Neuronal stem cell (in vitro differentiated cells): ENCODE measurements around the gene CAMTA1.
A peak's percentile ranks its signal among the peaks of the same experiment; 100 is the strongest.

Source experiments
- DNase-seq: peaks from one replicate; pipeline ENCODE4 v3.0.0-alpha.2; 2013; ENCODE audit warnings: low spot score
- H2AFZ ChIP-seq: one replicate; pipeline ENCODE4 v1.6.1; 2013; ENCODE audit warnings: mild to moderate bottlenecking, low read length, inconsistent platforms
- H2AK5ac ChIP-seq: 2 replicates; pipeline ENCODE4 v1.6.1; 2013; ENCODE audit warnings: low read depth, mild to moderate bottlenecking, inconsistent platforms, low read length, moderate library complexity, mixed read lengths
- H2BK120ac ChIP-seq: 2 replicates; pipeline ENCODE4 v1.6.1; 2013; ENCODE audit warnings: low read depth, mild to moderate bottlenecking, inconsistent platforms, low read length, moderate library complexity, mixed read lengths
- H2BK12ac ChIP-seq: one replicate; pipeline ENCODE4 v1.6.1; 2013; ENCODE audit warnings: low read length, inconsistent platforms
- H2BK15ac ChIP-seq: 2 replicates; pipeline ENCODE4 v1.6.1; 2013; ENCODE audit warnings: mild to moderate bottlenecking, low read length, inconsistent platforms, mixed read lengths
- H2BK5ac ChIP-seq: one replicate; pipeline ENCODE4 v1.6.1; 2013; ENCODE audit warnings: inconsistent platforms, mild to moderate bottlenecking, low read length, moderate library complexity
- H3K14ac ChIP-seq: one replicate; pipeline ENCODE4 v1.6.1; 2013; ENCODE audit warnings: low read length, inconsistent platforms
- H3K18ac ChIP-seq: 2 replicates; pipeline ENCODE4 v1.6.1; 2013; ENCODE audit warnings: low read length, inconsistent platforms
- H3K23ac ChIP-seq: 2 replicates; pipeline ENCODE4 v1.6.1; 2013; ENCODE audit warnings: low read depth, mild to moderate bottlenecking, mixed read lengths, low read length, inconsistent platforms; ENCODE audit not compliant: poor library complexity
- H3K27ac ChIP-seq: replicated peaks from 3 replicates; pipeline ENCODE4 v1.5.1; 2013; ENCODE audit warnings: low read length, inconsistent platforms
- H3K27me3 ChIP-seq, 3 experiments: 2 replicates each; pipeline ENCODE4 v1.6.1; 2013; ENCODE audit warnings: low read length in 3 of 3, mild to moderate bottlenecking in 2 of 3, inconsistent platforms in 1 of 3, low read depth in 1 of 3, mixed read lengths in 1 of 3, moderate library complexity in 1 of 3; ENCODE audit not compliant: control insufficient read depth in 3 of 3, insufficient read depth in 3 of 3
- H3K36me3 ChIP-seq, 2 donors: replicated peaks in 1 of 2; 2 replicates each; pipeline ENCODE4 v1.6.1; 2013; ENCODE audit warnings: low read length in 2 of 2; ENCODE audit not compliant: control insufficient read depth in 2 of 2, insufficient read depth in 2 of 2
- H3K4ac ChIP-seq: 2 replicates; pipeline ENCODE4 v1.6.1; 2013; ENCODE audit warnings: inconsistent platforms, mild to moderate bottlenecking, low read length, moderate library complexity
- H3K4me1 ChIP-seq, 2 donors: 1 replicate in 1 of 2; 2 replicates in 1 of 2; pipeline ENCODE4 v1.6.1; 2013; ENCODE audit warnings: low read length in 2 of 2, low read depth in 1 of 2; ENCODE audit not compliant: control insufficient read depth in 2 of 2, insufficient read depth in 1 of 2
- H3K4me2 ChIP-seq: one replicate; pipeline ENCODE4 v1.6.1; 2013; ENCODE audit warnings: mild to moderate bottlenecking, low read length, inconsistent platforms; ENCODE audit not compliant: insufficient read depth, poor library complexity, severe bottlenecking
- H3K4me3 ChIP-seq, 2 donors: 2 replicates each; pipeline ENCODE4 v1.5.1; 2013; ENCODE audit warnings: low read length in 2 of 2, mild to moderate bottlenecking in 2 of 2, inconsistent platforms in 1 of 2, moderate library complexity in 1 of 2
- H3K79me1 ChIP-seq: one replicate; pipeline ENCODE4 v1.6.1; 2013; ENCODE audit warnings: low read depth, mild to moderate bottlenecking, inconsistent platforms, low read length, moderate library complexity
- H3K9ac ChIP-seq: one replicate; pipeline ENCODE4 v1.6.1; 2013; ENCODE audit warnings: mild to moderate bottlenecking, low read depth, low read length, inconsistent platforms; ENCODE audit not compliant: poor library complexity
- H3K9me3 ChIP-seq, 2 donors: replicated peaks in 1 of 2; 2 replicates each; pipeline versions ENCODE3 to v1.6.1; 2013; ENCODE audit warnings: low read length in 2 of 2, mild to moderate bottlenecking in 2 of 2, inconsistent platforms in 1 of 2, low read depth in 1 of 2, mixed read lengths in 1 of 2, moderate library complexity in 1 of 2; ENCODE audit not compliant: control insufficient read depth in 2 of 2, insufficient read depth in 1 of 2
- H4K8ac ChIP-seq: one replicate; pipeline ENCODE4 v1.6.1; 2013; ENCODE audit warnings: low read depth, mild to moderate bottlenecking, inconsistent platforms, low read length, moderate library complexity
- H4K91ac ChIP-seq: one replicate; pipeline ENCODE4 v1.6.1; 2013; ENCODE audit warnings: low read length, low read depth, mild to moderate bottlenecking, inconsistent platforms; ENCODE audit not compliant: poor library complexity
- WGBS, 2 donors: extraction: QIAGEN DNeasy Blood & Tissue Kit; methylation state at CpG; one replicate each; pipeline ENCODE4 v1.1.7; 2013; ENCODE audit warnings: missing lambda C conversion rate in 2 of 2, mixed read lengths in 1 of 2; ENCODE audit not compliant: insufficient read length in 2 of 2, insufficient replicate concordance in 1 of 2; ENCODE audit errors: extremely low coverage in 2 of 2; 5-methylcytosine and 5-hydroxymethylcytosine counted together

Gene CAMTA1

GRCh38 chr1:7425771-7426170 is 640.5 kb downstream of the CAMTA1 start:
- Histone ChIP-seq H2BK15ac (no peak overlapping the region), H3K79me1 (no peaks in the 10 kb centered on the region), H3K4me2 (no peak overlapping the region), H3K4ac (no peak overlapping the region), H3K27me3 (no peaks in the 10 kb centered on the region), H2BK5ac (no peak overlapping the region), H3K23ac (peak overlapping the region; percentile 52), H4K8ac (no peak overlapping the region), H2AFZ (no peak overlapping the region), H3K18ac (no peak overlapping the region), H3K9me3 (no peaks in the 10 kb centered on the region), H3K4me1 (peaks cover 0 to 2% of the 10 kb centered on the region in 2 donors), H2BK12ac (no peak overlapping the region), H3K27ac (no peak overlapping the region), H3K4me3 (no peak overlapping the region), H2BK120ac (no peak overlapping the region), H2AK5ac (no peak overlapping the region), H3K9ac (no peak overlapping the region), H4K91ac (no peak overlapping the region), H3K14ac (no peak overlapping the region), H3K36me3 (no peaks in the 10 kb centered on the region)
- no peak for DNase-seq
- WGBS, 2 donors, result no CpG with 5 or more reads among the region's 3 CpGs

GRCh38 chr1:7426780-7427604 is 641.7 kb downstream of the CAMTA1 start:
- no peak for DNase-seq
- no peak overlapping the region for H2BK12ac ChIP-seq
- H3K14ac ChIP-seq, result no peak overlapping the region
- H3K36me3 ChIP-seq, result no peaks in the 10 kb centered on the region
- no peak overlapping the region for H2BK15ac ChIP-seq
- no peak overlapping the region for H2BK120ac ChIP-seq
- no peak overlapping the region for H3K23ac ChIP-seq
- peaks cover 0 to 2% of the 10 kb centered on the region in 2 donors for H3K4me1 ChIP-seq
- H4K8ac ChIP-seq, result no peak overlapping the region
- no peaks in the 10 kb centered on the region for H3K9me3 ChIP-seq
- no peak overlapping the region for H4K91ac ChIP-seq
- no peak overlapping the region for H2BK5ac ChIP-seq
- no peak overlapping the region for H2AFZ ChIP-seq
- H3K27ac ChIP-seq, result no peak overlapping the region
- no peak overlapping the region for H3K9ac ChIP-seq
- H3K79me1 ChIP-seq, result no peaks in the 10 kb centered on the region
- H3K18ac ChIP-seq, result no peak overlapping the region
- no peak overlapping the region for H3K4me3 ChIP-seq
- H3K4me2 ChIP-seq, result no peak overlapping the region
- H3K27me3 ChIP-seq, result no peaks in the 10 kb centered on the region
- no peak overlapping the region for H3K4ac ChIP-seq
- WGBS, 2 donors, result no CpG with 5 or more reads among the region's 17 CpGs
- H2AK5ac ChIP-seq, result no peak overlapping the region

GRCh38 chr1:7427605-7428300 is 642.5 kb downstream of the CAMTA1 start:
- H2AK5ac ChIP-seq, result no peak overlapping the region
- H3K14ac ChIP-seq, result no peak overlapping the region
- H4K91ac ChIP-seq, result no peak overlapping the region
- no peak overlapping the region for H3K23ac ChIP-seq
- H2BK12ac ChIP-seq, result no peak overlapping the region
- H3K27me3 ChIP-seq, result no peaks in the 10 kb centered on the region
- no peaks in the 10 kb centered on the region for H3K9me3 ChIP-seq
- H3K4me3 ChIP-seq, result no peak overlapping the region
- no peak overlapping the region for H3K9ac ChIP-seq
- no peak overlapping the region for H3K27ac ChIP-seq
- no peaks in the 10 kb centered on the region for H3K79me1 ChIP-seq
- DNase-seq, result no peak
- H3K4ac ChIP-seq, result no peak overlapping the region
- H2BK5ac ChIP-seq, result no peak overlapping the region
- no peak overlapping the region for H2BK15ac ChIP-seq
- no peak overlapping the region for H2AFZ ChIP-seq
- H3K18ac ChIP-seq, result no peak overlapping the region
- H2BK120ac ChIP-seq, result no peak overlapping the region
- WGBS, 2 donors, result no CpG with 5 or more reads among the region's 17 CpGs
- H3K4me2 ChIP-seq, result no peak overlapping the region
- H3K36me3 ChIP-seq, result no peaks in the 10 kb centered on the region
- H4K8ac ChIP-seq, result peak overlapping the region; percentile 19
- peaks cover 0 to 3% of the 10 kb centered on the region in 2 donors for H3K4me1 ChIP-seq

GRCh38 chr1:7429290-7429689 is 644.0 kb downstream of the CAMTA1 start:
- H3K4me3 ChIP-seq, result no peak overlapping the region
- no peak overlapping the region for H3K14ac ChIP-seq
- no peak overlapping the region for H3K18ac ChIP-seq
- H2BK5ac ChIP-seq, result no peak overlapping the region
- DNase-seq, result no peak
- H2AK5ac ChIP-seq, result no peak overlapping the region
- peaks cover 0 to 5% of the 10 kb centered on the region in 2 donors for H3K4me1 ChIP-seq
- no peaks in the 10 kb centered on the region for H3K27me3 ChIP-seq
- H3K4me2 ChIP-seq, result no peak overlapping the region
- H2BK120ac ChIP-seq, result no peak overlapping the region
- H4K8ac ChIP-seq, result no peak overlapping the region
- H3K79me1 ChIP-seq, result no peaks in the 10 kb centered on the region
- H3K36me3 ChIP-seq, result no peaks in the 10 kb centered on the region
- H3K23ac ChIP-seq, result no peak overlapping the region
- H2BK12ac ChIP-seq, result no peak overlapping the region
- no peak overlapping the region for H3K4ac ChIP-seq
- peaks cover 0 to 4% of the 10 kb centered on the region in 2 donors for H3K9me3 ChIP-seq
- no peak overlapping the region for H2AFZ ChIP-seq
- no CpG with 5 or more reads among the region's 3 CpGs for WGBS, 2 donors
- no peak overlapping the region for H4K91ac ChIP-seq
- H3K27ac ChIP-seq, result no peak overlapping the region
- H3K9ac ChIP-seq, result no peak overlapping the region
- H2BK15ac ChIP-seq, result no peak overlapping the region
